Type B pancreatic cell (in vitro differentiated cells): ENCODE measurements around the gene KIF16B. TPM values are rescaled to one million over a fixed set of nuclear protein-coding genes. Genes with fewer than 3 reads are reported as not detected.
"Not testable (repeated sequence)": the region's sequence is repeated elsewhere in the genome, so short reads cannot be mapped to it uniquely, and the experiment has no call there.

Experiments used
- DNase-seq: peaks from one replicate; pipeline ENCODE4 v3.0.0; 2021; ENCODE audit warnings: mixed read lengths; ENCODE audit not compliant: unreplicated experiment; ENCODE audit errors: extremely low spot score
- H3K27ac Mint-ChIP-seq: 2 replicates; pipeline ENCODE4 v1.8.0; 2021; ENCODE audit warnings: mild to moderate bottlenecking, mixed read lengths
- H3K27me3 Mint-ChIP-seq: 2 replicates; pipeline ENCODE4 v1.8.0; 2021; ENCODE audit warnings: mixed read lengths
- H3K36me3 Mint-ChIP-seq: 2 replicates; pipeline ENCODE4 v1.8.0; 2021; ENCODE audit warnings: mixed read lengths
- H3K4me1 Mint-ChIP-seq: one replicate; pipeline ENCODE4 v1.8.0; 2021; ENCODE audit warnings: mixed read lengths; ENCODE audit not compliant: unreplicated experiment
- H3K4me3 Mint-ChIP-seq: 2 replicates; pipeline ENCODE4 v1.8.0; 2021; ENCODE audit warnings: mild to moderate bottlenecking, mixed read lengths
- H3K9me3 Mint-ChIP-seq: 2 replicates; pipeline ENCODE4 v1.8.0; 2021; ENCODE audit warnings: mixed read lengths
- total RNA-seq: library from RNA; stranded (reverse); gene quantifications from 2 replicates; pipeline ENCODE4 v1.2.1, GENCODE V29; 2021; ENCODE audit warnings: low replicate concordance
- TF ChIP-seq, protein P1 (sequence below): fragments of 200-600 bp; sonication (generic); conservative IDR thresholded peaks from 2 replicates; pipeline ENCODE4 v1.5.0; 2021; ENCODE audit warnings: antibody characterized with exemption, mild to moderate bottlenecking

KIF16B gene
- total RNA-seq, 1 donor from 2014 or later, result 10.3 TPM

DNA sequence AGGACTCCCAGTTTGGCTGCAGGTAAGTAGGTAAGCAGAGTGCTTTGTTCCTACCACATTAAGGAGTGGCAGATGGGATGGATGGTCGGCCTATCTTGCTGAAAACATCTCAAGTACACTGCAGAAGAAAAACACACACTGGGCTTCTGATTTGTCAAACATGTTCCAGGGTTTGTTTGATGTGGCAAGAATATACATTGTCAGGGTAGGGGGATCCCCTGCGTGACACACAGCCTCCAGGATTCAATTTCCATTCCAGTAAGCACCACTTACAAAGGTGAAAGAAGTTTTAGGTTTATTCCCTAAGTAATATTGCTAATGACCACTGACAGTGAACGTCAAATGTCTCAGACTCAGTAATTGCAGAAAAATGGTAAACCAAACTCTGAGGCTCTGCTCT, 26.0 kb upstream of the KIF16B start:
- Mint-ChIP-seq H3K36me3 (no peaks in the 10 kb centered on the region), H3K27ac (no peak overlapping the region), H3K4me1 (no peaks in the 10 kb centered on the region), H3K9me3 (no peaks in the 10 kb centered on the region), H3K27me3 (no peaks in the 10 kb centered on the region), H3K4me3 (no peak overlapping the region)
- TF ChIP-seq, protein P1, sequence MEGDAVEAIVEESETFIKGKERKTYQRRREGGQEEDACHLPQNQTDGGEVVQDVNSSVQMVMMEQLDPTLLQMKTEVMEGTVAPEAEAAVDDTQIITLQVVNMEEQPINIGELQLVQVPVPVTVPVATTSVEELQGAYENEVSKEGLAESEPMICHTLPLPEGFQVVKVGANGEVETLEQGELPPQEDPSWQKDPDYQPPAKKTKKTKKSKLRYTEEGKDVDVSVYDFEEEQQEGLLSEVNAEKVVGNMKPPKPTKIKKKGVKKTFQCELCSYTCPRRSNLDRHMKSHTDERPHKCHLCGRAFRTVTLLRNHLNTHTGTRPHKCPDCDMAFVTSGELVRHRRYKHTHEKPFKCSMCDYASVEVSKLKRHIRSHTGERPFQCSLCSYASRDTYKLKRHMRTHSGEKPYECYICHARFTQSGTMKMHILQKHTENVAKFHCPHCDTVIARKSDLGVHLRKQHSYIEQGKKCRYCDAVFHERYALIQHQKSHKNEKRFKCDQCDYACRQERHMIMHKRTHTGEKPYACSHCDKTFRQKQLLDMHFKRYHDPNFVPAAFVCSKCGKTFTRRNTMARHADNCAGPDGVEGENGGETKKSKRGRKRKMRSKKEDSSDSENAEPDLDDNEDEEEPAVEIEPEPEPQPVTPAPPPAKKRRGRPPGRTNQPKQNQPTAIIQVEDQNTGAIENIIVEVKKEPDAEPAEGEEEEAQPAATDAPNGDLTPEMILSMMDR, result no peak
- DNase-seq, result no peak

DNA sequence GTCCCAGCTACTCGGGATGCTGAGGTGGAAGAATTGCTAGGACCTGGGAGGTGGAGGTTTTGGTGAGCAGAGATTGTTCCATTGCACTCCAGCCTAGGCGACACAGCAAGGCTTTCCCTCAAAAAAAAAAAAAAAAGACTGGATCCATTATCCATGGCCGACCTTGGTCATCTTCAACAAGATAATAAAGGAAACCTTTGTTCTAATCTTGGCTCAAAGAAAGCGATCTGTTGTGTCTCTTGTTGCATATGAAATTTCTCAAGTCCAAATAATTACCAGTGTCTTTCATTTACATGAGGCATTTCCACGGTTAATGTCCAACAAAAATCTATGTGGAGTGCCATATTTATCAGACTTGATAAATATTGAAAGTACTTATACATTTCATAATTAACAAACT, 23.7 kb upstream of the KIF16B start:
- H3K27me3 Mint-ChIP-seq, result peaks cover 4% of the 10 kb centered on the region
- no peak overlapping the region for H3K4me3 Mint-ChIP-seq
- TF ChIP-seq, protein P1, result no peak
- H3K9me3 Mint-ChIP-seq, result no peaks in the 10 kb centered on the region
- H3K27ac Mint-ChIP-seq, result no peak overlapping the region
- no peak for DNase-seq
- no peaks in the 10 kb centered on the region for H3K4me1 Mint-ChIP-seq
- H3K36me3 Mint-ChIP-seq, result no peaks in the 10 kb centered on the region

DNA sequence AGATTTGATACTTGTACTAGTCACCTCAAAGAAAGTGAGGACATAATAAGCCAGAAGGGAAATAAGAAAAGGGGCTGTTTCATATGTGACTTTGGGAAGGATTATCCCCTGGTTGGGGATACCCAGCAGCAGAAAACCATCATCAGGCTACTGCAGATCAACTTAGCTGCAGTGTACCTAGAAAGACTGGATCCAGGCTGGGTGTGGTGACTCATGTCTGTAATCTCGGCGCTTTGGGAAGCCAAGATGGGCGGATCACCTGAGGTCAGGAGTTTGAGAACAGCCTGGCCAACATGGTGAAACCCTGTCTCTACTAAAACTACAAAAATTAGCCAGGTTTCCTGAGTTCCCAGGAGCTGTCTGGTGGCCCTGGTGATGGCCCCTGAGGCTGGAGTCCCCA, 23.2 kb upstream of the KIF16B start:
- H3K27me3 Mint-ChIP-seq, H3K27ac Mint-ChIP-seq, H3K9me3 Mint-ChIP-seq, H3K4me1 Mint-ChIP-seq, DNase-seq, H3K4me3 Mint-ChIP-seq, H3K36me3 Mint-ChIP-seq: not testable (repeated sequence)

DNA sequence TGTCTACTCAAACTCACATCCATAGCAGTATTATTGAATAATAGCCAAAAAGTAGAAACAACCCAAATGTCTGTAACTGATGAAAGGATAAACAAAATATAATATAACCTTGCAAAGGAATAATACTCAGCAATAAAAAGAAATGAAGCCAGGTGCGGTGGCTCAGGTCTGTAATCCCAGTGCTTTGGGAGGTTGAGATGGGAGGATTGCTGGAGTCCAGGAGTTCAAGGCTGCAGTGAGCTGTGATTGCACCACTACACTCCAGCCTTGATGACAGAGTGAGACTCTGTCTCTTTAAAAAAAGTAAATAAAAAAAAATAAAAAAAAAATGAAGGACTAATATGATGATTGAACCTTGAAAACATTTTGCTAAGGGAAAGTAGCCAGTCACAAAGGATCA, 22.1 kb upstream of the KIF16B start:
- Mint-ChIP-seq H3K4me3 (no peak overlapping the region), H3K27ac (no peak overlapping the region), H3K4me1 (no peaks in the 10 kb centered on the region), H3K9me3 (no peaks in the 10 kb centered on the region), H3K36me3 (no peaks in the 10 kb centered on the region), H3K27me3 (peaks cover 4% of the 10 kb centered on the region)
- TF ChIP-seq, protein P1, result no peak
- no peak for DNase-seq

DNA sequence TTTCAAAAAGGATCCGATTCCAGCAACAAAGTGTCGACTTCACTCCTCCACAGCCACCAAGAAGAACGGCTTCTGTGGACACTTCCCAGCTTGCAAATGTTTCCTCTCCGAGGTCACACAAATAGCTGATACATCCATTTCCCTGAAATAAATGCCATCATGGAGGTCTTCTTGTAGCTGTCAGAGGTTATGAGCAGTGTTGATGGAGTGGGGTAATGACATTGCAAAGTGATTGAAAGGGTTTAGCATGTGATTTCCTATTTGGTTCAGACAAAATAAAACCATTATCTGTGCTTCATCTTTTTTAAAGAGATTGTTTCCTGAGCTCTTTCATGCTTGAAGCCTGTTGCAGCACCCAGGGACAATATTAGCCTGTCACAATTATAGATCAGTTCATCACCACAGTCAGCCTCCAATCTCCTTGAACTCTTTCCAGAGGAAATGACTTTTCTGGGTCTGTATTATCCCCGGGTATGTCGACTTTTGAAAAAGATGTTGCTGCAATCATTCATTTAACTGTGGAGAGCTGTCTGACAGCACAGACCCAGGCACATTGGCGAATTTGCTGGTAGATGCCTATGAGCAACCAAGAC, 16.9 kb upstream of the KIF16B start:
- Mint-ChIP-seq H3K4me1 (no peaks in the 10 kb centered on the region), H3K27ac (no peak overlapping the region), H3K4me3 (no peak overlapping the region), H3K27me3 (peaks cover 4% of the 10 kb centered on the region), H3K9me3 (no peaks in the 10 kb centered on the region), H3K36me3 (no peaks in the 10 kb centered on the region)
- DNase-seq, result no peak
- TF ChIP-seq, protein P1, result no peak

DNA sequence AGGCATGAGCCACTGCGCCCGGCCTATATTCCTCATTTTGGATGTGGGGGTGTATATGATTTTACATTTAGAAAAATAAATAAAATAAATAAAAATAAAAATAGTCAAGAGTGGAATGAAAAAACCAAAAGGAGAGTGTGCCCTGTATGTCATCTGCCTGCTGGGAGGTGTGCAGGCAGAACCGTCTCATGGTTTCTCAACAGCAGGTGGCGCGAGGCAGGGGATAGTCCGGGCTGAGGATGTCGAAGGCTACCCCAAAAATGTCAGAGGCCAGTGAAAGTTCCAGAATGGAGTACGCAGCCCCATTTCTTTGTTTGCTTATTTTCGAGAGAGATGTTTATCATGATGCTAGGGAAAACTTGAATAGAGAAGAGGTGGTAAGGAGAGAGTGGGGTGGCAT, 16.4 kb upstream of the KIF16B start:
- Mint-ChIP-seq H3K27me3 (peaks cover 4% of the 10 kb centered on the region), H3K36me3 (no peaks in the 10 kb centered on the region), H3K4me1 (no peaks in the 10 kb centered on the region), H3K9me3 (no peaks in the 10 kb centered on the region), H3K4me3 (no peak overlapping the region), H3K27ac (no peak overlapping the region)
- no peak for DNase-seq
- TF ChIP-seq, protein P1, result no peak
